Suppressor macrophage treated with lipopolysaccharide for 1 hour (primary cell): Measurements from ENCODE around the gene CABP1.
"Not testable (repeated sequence)": the region's sequence is repeated elsewhere in the genome, so short reads cannot be mapped to it uniquely, and the experiment has no call there.

Source experiments
- DNase-seq, 3 donors: peaks; one replicate each; pipeline ENCODE4 v3.0.0-alpha.2; 2020 to 2022

Gene CABP1

GRCh38 chr12:120639771-120640721 is at the start of gene CABP1:
Gene CABP1, plus strand, starts transcription at chr12:120640626. Its CDS starts 60 bp downstream, at chr12:120640686.
- peak in 2 of 3 donors; percentile 32 to 62 for DNase-seq

GRCh38 chr12:120590741-120591407 is 49.6 kb upstream of the CABP1 start:
- DNase-seq, result no peak

- peak in 2 of 3 donors; percentile 23 to 39 for DNase-seq
These were observed 48.0 kb upstream of the CABP1 start for GRCh38 chr12:120592121-120593049.

- no peak for DNase-seq
These were observed 43.5 kb upstream of the CABP1 start for GRCh38 chr12:120596901-120597300.

- no peak for DNase-seq
These were observed 42.6 kb upstream of the CABP1 start for GRCh38 chr12:120597861-120598260.

GRCh38 chr12:120598674-120599463 is 41.6 kb upstream of the CABP1 start:
- DNase-seq, result peak; percentile 86 to 93 (median 89)

- DNase-seq, result no peak
These were observed 40.5 kb upstream of the CABP1 start for GRCh38 chr12:120599672-120600552.

GRCh38 chr12:120602416-120602815 is 38.0 kb upstream of the CABP1 start:
- DNase-seq, result peak; percentile 72 to 79 (median 77)

- no peak for DNase-seq
These were observed 29.9 kb upstream of the CABP1 start for GRCh38 chr12:120610560-120610959.

GRCh38 chr12:120611534-120611933 is 28.9 kb upstream of the CABP1 start:
- peak; percentile 45 to 50 (median 48) for DNase-seq

- no peak for DNase-seq
These were observed 25.6 kb upstream of the CABP1 start for GRCh38 chr12:120614848-120615247.

- not testable (repeated sequence) for DNase-seq
These were observed 23.2 kb upstream of the CABP1 start for GRCh38 chr12:120617193-120617592.

GRCh38 chr12:120617767-120618166 is 22.7 kb upstream of the CABP1 start:
- DNase-seq, result not testable (repeated sequence)

GRCh38 chr12:120618954-120619615 is 21.3 kb upstream of the CABP1 start:
- no peak for DNase-seq

- DNase-seq, result no peak
These were observed 19.8 kb upstream of the CABP1 start for GRCh38 chr12:120620624-120621023.

- peak in 1 of 3 donors; percentile 6 for DNase-seq
These were observed 14.6 kb upstream of the CABP1 start for GRCh38 chr12:120625557-120626419.

- no peak for DNase-seq
These were observed 11.5 kb upstream of the CABP1 start for GRCh38 chr12:120628919-120629318.

GRCh38 chr12:120630104-120630892 is 10.1 kb upstream of the CABP1 start:
- DNase-seq, result no peak
